SU-DHL-6 (cell line): ENCODE data around the gene ZNF785.

Experiments
- H2AFZ ChIP-seq: fragments of 200-600 bp; sonication (generic); 2 replicates; pipeline ENCODE4 v1.6.1; 2014; ENCODE audit warnings: low read depth, mild to moderate bottlenecking, moderate library complexity, mixed read lengths, antibody characterized with exemption, low read length; ENCODE audit not compliant: severe bottlenecking
- H3F3A ChIP-seq: fragments of 200-600 bp; shearing (Covaris generic); 2 replicates; pipeline ENCODE4 v1.6.0; 2016; ENCODE audit warnings: antibody characterized with exemption, mild to moderate bottlenecking; ENCODE audit not compliant: insufficient read depth
- H3K27ac ChIP-seq: fragments of 200-600 bp; sonication (generic); 2 replicates; pipeline ENCODE4 v1.5.1; 2016; ENCODE audit warnings: low read depth, mild to moderate bottlenecking, low read length, moderate library complexity, mixed read lengths
- H3K27me3 ChIP-seq: fragments of 200-600 bp; sonication (generic), shearing (Covaris generic); 2 replicates; pipeline ENCODE4 v1.6.0; 2014; ENCODE audit warnings: mild to moderate bottlenecking, low read length
- H3K36me3 ChIP-seq: fragments of 200-600 bp; sonication (generic); 2 replicates; pipeline ENCODE4 v1.6.1; 2014; ENCODE audit warnings: mild to moderate bottlenecking, low read length, mixed read lengths
- H3K4me2 ChIP-seq: fragments of 300-600, 200-600 bp; shearing (Covaris generic), sonication (generic); 2 replicates; pipeline ENCODE4 v1.6.0; 2014; ENCODE audit warnings: low read length, low read depth, mild to moderate bottlenecking; ENCODE audit not compliant: poor library complexity, severe bottlenecking
- H3K4me3 ChIP-seq: fragments of 200-600 bp; sonication (generic); 2 replicates; pipeline ENCODE4 v1.5.1; 2014; ENCODE audit warnings: antibody characterized with exemption, low read length, mild to moderate bottlenecking, mixed read lengths; ENCODE audit not compliant: insufficient read depth, poor library complexity, severe bottlenecking
- H3K79me2 ChIP-seq: fragments of 200-600 bp; sonication (generic); 2 replicates; pipeline ENCODE4 v1.6.1; 2014; ENCODE audit warnings: mild to moderate bottlenecking, low read length, moderate library complexity; ENCODE audit not compliant: insufficient read depth
- H3K9ac ChIP-seq: fragments of 200-600 bp; sonication (generic); 2 replicates; pipeline ENCODE4 v1.7.0; 2014; ENCODE audit warnings: mild to moderate bottlenecking, low read length
- H3K9me2 ChIP-seq: fragments of 200-600 bp; sonication (generic); replicated peaks from 2 replicates; pipeline ENCODE4 v1.6.1; 2014; ENCODE audit warnings: low read length; ENCODE audit not compliant: insufficient read depth
- H3K9me3 ChIP-seq: fragments of 200-600 bp; sonication (generic); 2 replicates; pipeline ENCODE4 v1.6.1; 2014; ENCODE audit warnings: low read length, mixed read lengths; ENCODE audit not compliant: insufficient read depth
- H4K20me1 ChIP-seq: fragments of 200-600 bp; sonication (generic); 2 replicates; pipeline ENCODE4 v1.6.1; 2014; ENCODE audit warnings: low read depth, mild to moderate bottlenecking, antibody characterized with exemption, low read length, moderate library complexity, mixed read lengths
- EZH2phosphoT487 ChIP-seq: fragments of 200-600 bp; sonication (generic), shearing (Covaris generic); conservative IDR thresholded peaks from 2 replicates; pipeline ENCODE4 v1.6.1; 2018; ENCODE audit warnings: mild to moderate bottlenecking, antibody characterized with exemption, low read length, moderate library complexity, mixed read lengths
- TF ChIP-seq, protein P1 (sequence below): fragments of 200-600 bp; sonication (generic); IDR thresholded peaks from one replicate; pipeline ENCODE4 v1.5.1; 2017; ENCODE audit warnings: antibody characterized with exemption, mild to moderate bottlenecking, low read length, moderate library complexity; ENCODE audit not compliant: insufficient read depth, poor library complexity, severe bottlenecking

Gene ZNF785

DNA sequence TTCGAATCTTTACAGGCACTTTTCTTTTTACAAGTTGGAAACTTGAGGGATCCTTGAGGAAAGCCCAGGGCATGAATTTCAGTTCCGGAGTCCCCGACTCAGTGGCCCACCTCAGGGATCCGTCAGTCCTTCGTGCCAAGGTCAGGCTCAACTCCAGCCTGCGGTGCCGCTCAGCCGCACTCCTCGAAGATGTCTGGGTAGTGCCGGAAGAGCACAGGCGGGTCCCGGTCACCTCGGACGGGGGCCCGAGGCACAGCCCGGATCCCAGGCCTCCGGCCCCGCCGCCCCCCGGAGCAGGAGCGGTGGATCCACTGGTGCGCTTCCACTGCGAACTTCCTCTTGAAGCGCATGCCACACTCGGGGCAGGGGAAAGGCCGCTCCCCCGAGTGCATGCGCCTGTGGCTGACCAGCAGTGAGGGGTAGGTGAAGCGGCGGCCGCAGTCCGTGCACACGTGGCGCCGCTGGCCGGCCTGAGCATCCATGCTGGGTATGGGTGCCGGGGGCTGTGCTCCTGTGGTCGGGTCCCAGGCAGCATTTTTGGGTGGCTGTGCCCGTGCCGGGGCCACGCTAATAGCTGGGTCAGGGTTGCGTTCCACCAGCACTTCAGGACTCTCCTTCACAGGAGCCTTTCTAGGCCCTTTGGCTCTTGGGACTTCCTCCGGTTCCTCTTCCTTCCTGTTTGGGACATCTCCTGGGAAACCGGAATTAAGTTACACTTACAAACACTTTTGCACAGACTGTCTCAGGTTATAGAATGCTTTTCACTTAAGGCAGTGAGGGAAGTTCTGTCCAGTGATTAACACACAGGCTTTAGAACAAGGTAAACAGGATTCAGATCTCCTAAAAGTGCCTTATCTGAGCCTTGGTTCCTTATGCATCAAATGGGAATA lies 15.5 kb downstream of the ZNF785 start:
- Histone ChIP-seq H4K20me1 (no peaks in the 10 kb centered on the region), H3K27ac (no peak overlapping the region), H3K9me3 (no peaks in the 10 kb centered on the region), H2AFZ (no peak overlapping the region), H3K36me3 (no peaks in the 10 kb centered on the region), H3K4me2 (no peak overlapping the region), H3K27me3 (no peaks in the 10 kb centered on the region), H3K9ac (no peak overlapping the region), H3K79me2 (peaks cover 19% of the 10 kb centered on the region), H3F3A (no peaks in the 10 kb centered on the region), H3K4me3 (no peak overlapping the region), H3K9me2 (no peaks in the 10 kb centered on the region)
- TF ChIP-seq, protein P1, sequence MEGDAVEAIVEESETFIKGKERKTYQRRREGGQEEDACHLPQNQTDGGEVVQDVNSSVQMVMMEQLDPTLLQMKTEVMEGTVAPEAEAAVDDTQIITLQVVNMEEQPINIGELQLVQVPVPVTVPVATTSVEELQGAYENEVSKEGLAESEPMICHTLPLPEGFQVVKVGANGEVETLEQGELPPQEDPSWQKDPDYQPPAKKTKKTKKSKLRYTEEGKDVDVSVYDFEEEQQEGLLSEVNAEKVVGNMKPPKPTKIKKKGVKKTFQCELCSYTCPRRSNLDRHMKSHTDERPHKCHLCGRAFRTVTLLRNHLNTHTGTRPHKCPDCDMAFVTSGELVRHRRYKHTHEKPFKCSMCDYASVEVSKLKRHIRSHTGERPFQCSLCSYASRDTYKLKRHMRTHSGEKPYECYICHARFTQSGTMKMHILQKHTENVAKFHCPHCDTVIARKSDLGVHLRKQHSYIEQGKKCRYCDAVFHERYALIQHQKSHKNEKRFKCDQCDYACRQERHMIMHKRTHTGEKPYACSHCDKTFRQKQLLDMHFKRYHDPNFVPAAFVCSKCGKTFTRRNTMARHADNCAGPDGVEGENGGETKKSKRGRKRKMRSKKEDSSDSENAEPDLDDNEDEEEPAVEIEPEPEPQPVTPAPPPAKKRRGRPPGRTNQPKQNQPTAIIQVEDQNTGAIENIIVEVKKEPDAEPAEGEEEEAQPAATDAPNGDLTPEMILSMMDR: no peak
- no peak for TF ChIP-seq EZH2phosphoT487

DNA sequence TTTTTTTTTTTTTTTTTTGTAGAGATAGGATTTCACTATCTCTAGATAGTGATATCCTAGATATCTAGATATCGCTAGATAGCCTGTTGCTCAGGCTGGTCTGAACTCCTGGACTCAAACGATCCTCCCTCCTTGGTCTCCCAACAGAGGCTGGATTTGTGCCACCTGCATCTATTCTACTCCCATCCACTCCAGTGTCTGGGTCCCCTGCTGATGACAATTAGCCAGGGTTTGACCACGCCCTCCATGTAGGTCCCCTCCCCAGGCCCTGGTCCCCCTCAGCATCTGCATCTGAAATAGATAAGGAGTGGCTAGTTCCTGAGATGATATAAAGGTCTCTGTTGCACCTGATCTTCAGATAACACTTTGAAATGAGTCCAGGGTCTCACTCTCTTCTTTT lies 16.2 kb downstream of the ZNF785 start:
- H2AFZ ChIP-seq: no peak overlapping the region
- no peak overlapping the region for H3K4me3 ChIP-seq
- H3F3A ChIP-seq: no peaks in the 10 kb centered on the region
- H3K27ac ChIP-seq: no peak overlapping the region
- peaks cover 13% of the 10 kb centered on the region for H3K79me2 ChIP-seq
- no peaks in the 10 kb centered on the region for H3K9me3 ChIP-seq
- H4K20me1 ChIP-seq: no peaks in the 10 kb centered on the region
- TF ChIP-seq, protein P1: no peak
- TF ChIP-seq EZH2phosphoT487: no peak
- no peak overlapping the region for H3K9ac ChIP-seq
- no peaks in the 10 kb centered on the region for H3K9me2 ChIP-seq
- H3K27me3 ChIP-seq: no peaks in the 10 kb centered on the region
- H3K36me3 ChIP-seq: no peaks in the 10 kb centered on the region
- no peak overlapping the region for H3K4me2 ChIP-seq

DNA sequence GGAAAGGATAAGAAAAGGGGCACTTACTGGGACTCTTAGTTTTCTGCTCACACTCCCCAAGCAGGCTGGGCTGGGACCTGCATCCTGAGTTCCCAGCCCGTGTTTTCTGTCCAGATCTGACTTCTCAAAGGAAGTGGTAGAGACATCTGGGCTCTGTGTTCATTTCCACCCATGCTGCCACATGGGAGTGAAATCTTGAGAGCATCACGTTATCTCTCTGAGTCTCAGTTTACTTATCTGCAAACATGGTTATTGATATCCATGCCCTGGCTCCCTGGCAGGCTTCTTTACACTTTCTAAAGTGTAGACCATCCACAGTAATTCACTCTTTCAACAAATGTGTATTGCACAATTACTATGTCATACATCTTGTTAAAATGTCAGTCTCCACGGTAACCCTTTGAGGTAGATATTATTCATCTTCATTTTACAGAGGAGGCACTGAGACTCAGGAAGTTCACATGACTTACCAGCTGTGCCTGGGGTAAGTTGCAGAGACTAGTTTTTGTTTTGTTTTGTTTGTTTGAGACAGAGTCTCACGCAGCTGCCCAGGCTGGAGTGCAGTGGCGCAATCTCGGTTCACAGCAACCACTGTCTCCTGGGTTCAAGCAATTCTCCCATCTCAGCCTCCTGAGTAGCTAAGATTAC lies 17.4 kb downstream of the ZNF785 start:
- Histone ChIP-seq H2AFZ (no peak overlapping the region), H3K36me3 (no peaks in the 10 kb centered on the region), H3K27me3 (no peaks in the 10 kb centered on the region), H3K27ac (no peak overlapping the region), H3K9ac (peak overlapping the region; percentile 7; the same call in 1 of the 2 replicates), H3K9me3 (no peaks in the 10 kb centered on the region), H3K4me3 (no peak overlapping the region), H3K9me2 (no peaks in the 10 kb centered on the region), H3K79me2 (peaks cover 9% of the 10 kb centered on the region), H4K20me1 (no peaks in the 10 kb centered on the region), H3K4me2 (no peak overlapping the region), H3F3A (no peaks in the 10 kb centered on the region)
- TF ChIP-seq, protein P1: no peak
- no peak for TF ChIP-seq EZH2phosphoT487
